GM11168 (cell line): Measurements from ENCODE around the gene CD99.

Source experiments
- in situ Hi-C: fragments of 300-500 bp; cut with MboI; formaldehyde crosslinking; loops from one replicate; pipeline ENCODE4 v1.12.0; 2022; ENCODE audit warnings: low sequenced_read_pairs; ENCODE audit not compliant: unreplicated experiment

Gene CD99, protein sequence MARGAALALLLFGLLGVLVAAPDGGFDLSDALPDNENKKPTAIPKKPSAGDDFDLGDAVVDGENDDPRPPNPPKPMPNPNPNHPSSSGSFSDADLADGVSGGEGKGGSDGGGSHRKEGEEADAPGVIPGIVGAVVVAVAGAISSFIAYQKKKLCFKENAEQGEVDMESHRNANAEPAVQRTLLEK

DNA sequence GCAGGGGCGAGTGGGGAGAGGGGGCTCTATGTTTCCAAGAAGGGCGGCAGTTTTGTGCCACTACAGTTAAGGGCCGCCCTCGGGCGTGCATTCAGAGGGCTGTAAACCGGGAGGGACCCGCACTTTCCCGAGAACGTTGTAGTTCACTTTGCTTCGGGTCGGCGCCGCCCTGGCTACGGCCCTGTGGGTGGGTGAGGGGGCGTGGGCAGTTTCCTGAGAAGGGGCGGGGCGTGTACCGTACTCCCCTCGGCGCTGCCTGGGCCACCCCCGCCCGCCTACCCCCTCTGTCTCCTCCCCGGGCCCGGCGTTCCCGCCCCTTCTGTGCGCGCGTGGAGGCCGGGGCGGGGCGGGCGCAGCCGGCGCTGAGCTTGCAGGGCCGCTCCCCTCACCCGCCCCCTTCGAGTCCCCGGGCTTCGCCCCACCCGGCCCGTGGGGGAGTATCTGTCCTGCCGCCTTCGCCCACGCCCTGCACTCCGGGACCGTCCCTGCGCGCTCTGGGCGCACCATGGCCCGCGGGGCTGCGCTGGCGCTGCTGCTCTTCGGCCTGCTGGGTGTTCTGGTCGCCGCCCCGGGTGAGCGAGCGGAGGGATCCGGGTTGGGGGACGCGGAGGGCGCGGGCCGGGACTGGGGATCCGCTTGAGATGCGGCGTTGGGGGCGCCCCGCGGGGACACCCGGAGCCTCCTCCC, at the start of gene CD99:
CD99 (plus strand) TSS at position 440 of the 687 bp plus-strand sequence; CDS start at position 506, 66 bp downstream.
- in situ Hi-C loops = no loop called here

DNA sequence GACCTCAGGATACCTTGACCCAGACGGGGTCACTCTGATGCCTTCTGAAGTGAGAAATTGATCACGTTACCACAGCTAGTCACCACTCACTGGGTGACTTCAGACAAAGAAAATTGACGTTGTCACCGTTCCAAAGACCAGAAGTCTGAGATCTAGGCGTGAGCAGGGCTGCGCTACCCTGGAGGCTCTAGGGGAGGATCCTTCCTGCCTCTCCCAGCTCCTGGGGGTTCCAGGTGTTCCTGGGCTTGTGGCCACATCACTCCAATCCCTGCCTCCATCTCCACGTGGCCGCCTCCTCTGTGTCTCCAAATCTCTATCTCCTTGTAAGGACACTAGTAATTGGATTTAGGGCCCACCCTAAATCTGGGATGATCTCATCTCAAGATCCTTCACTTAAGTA, 48.9 kb upstream of the CD99 start:
- in situ Hi-C loops = loop anchor here (10.0 kb wide), 1 partner anchor 173 kb away; no protein-coding TSS in a partner anchor

DNA sequence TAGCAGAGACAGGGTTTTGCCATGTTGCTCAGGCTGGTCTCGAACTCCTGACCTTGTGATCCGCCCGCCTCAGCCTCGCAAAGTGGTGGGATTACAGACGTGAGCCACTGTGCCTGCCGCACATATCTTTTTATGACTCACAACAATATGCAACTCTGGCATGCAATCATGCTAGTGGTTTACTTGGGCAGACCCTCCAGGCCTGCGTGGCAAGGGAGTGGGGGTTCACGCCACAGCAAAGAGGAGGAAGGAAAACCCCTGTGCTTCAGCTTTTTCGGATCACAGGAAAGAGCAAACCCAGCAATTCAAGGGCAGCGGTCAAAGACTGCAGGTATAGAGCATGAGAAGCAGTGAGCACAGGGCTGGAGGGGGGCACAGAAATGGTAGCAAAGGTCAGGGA, 48.3 kb upstream of the CD99 start:
- in situ Hi-C loops = loop anchor here (10.0 kb wide), 1 partner anchor 172 kb away; no protein-coding TSS in a partner anchor

DNA sequence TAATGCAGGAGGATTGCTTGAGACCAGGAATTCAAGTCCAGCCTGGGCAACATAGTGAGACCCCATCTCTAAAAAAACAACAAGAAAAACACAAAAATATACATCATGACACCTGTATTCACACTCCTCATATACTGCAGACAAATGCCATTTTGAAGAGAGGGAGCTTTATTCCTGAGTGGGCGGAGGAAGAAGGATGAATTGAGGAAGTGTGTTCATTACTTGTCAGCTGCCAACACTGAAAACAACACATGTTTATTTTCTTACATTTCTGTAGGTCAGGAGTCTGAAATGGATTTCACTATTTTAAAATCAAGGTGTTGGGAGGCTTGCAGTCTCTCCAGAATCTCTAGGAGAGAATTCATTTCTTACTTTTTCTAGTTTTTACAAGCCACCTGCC, 47.2 kb upstream of the CD99 start:
- in situ Hi-C loops = loop anchor here (10.0 kb wide), 1 partner anchor 171 kb away; no protein-coding TSS in a partner anchor

DNA sequence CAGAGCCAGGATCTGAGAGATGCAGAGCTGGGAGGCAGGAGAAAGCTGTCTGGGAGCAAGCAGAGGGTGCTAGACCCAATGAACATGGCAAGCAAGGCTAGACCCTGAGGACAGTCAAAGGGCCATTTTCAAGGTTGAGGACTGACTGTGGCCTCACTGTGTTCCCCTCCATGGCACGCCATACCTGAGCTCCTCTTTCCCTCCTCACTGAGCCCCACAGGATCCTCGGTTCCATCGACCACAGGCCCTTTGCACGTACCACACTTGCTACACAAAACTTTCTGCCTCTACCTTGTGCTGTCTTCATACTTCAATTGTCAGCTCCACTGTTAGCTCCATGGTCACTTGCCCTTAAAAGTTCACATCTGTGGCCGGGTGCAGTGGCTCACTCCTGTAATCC, 45.5 kb upstream of the CD99 start:
- in situ Hi-C loops = loop anchor here (10.0 kb wide), 1 partner anchor 169 kb away; no protein-coding TSS in a partner anchor

DNA sequence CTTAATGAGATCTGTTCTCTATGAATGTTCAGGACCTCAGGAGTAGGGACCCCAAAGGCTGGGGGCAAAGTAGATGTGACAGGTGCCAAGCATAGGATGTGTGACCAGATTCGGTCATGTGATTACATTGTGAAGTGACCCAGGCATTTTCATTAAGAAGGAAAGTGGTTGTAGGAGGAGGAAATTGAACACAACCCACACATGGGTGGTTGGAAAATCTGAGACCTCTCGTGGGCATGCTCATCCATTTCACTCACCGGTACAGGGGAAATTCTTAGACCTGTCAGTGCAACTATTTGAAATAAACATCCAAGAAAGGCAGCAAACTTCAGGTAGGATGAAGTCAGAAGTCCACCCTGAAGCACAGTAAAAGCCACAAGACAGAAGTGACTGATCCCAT, 43.5 kb upstream of the CD99 start:
- in situ Hi-C loops = loop anchor here (10.0 kb wide), 1 partner anchor 167 kb away; no protein-coding TSS in a partner anchor

DNA sequence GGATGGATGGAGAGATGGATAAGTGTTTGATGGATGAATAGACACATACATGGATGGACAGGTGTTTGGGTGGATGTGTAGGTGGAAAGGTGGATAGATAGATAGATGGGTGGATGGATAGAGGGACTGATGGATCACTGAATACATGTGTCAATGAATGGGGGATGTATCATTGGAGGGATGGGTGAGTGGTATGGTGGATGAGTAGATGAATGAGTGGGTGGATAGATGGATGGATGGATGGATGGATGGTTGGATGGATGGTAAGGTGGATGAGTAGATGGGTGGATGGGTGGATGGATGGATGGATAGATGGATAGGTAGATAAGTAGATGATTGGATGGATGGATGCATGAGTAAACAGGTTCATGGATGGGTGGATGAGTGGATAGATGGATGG, 41.1 kb upstream of the CD99 start:
- in situ Hi-C loops = no loop called here

DNA sequence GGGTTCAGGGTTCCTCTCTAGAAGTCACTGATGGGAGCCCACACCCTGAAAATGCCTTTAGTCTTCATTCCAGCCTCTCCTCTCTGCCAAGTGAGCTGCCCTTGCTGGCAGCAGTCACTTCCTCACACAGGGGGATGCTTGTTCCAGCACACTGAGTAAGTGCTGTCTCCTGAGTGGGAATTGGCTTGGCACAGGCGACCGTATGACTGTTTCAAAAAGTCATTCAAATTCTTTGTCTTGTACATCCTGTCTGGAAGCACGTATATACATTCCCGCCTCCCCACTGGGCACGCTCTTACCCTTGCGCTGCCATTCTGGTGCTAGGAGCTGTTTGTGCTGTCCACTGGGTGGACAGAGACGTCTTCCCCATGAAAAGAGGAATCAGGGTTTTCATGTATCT, 40.2 kb upstream of the CD99 start:
- in situ Hi-C loops = no loop called here

DNA sequence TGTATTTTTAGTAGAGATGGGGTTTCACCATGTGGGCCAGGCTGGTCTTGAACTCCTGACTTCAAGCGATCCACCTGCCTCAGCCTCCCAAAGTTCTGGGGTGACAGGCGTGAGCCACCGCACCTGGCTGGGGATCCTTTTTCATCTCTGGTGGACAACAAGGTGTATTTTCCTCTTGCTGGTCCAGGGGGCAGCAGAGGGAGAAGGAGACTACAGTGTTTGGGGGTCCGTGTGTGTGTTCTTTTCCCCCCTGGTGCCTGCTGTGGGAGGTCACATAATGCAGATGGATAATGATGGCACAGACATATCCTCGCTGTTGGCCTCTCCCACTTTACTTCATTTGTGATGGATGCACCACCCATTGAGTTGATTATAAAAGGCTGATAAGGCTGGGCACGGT, 39.0 kb upstream of the CD99 start:
- in situ Hi-C loops = no loop called here

DNA sequence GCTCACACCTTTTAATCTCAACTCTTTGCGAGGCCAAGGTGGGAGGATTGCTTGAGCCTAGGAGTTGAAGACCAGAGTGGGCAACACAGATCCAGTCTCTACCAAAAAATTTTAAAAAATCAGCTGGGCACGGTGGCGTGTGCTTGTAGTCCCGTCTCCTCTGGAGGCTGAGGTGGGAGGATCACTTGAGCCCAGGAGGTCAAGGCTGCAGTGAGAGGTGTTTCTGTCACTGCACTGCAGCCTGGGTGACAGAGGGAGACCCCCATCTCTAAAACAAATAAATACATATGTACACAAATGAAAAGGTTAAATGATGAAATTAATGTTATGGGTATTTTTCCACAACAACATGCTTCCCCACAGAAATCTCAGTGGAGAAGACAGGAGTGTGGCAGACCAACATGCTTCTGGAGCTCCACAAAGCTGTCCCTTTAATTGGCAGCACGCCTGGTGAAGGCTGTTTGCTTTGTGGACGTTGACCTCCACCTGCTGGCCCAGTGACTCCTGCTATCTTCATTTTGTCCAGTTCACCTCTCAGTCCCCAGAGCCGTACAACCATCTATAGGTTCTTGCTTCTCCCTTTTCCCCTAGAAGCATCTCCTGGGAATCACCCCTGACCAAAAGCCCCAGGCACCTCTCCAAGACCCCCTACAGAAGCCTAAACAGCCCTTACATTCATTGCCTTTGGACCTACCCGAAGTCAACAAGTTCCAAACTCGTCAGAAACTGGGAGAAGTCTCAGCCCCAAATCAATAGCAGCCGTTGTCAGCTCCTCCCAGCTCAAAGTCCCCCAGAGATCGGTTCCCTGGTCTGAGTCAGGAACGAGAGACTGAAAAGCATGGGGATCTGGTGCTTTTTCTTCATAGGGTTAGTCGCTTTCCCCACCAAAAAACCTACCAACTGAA, 36.4 kb upstream of the CD99 start:
- in situ Hi-C loops = no loop called here

DNA sequence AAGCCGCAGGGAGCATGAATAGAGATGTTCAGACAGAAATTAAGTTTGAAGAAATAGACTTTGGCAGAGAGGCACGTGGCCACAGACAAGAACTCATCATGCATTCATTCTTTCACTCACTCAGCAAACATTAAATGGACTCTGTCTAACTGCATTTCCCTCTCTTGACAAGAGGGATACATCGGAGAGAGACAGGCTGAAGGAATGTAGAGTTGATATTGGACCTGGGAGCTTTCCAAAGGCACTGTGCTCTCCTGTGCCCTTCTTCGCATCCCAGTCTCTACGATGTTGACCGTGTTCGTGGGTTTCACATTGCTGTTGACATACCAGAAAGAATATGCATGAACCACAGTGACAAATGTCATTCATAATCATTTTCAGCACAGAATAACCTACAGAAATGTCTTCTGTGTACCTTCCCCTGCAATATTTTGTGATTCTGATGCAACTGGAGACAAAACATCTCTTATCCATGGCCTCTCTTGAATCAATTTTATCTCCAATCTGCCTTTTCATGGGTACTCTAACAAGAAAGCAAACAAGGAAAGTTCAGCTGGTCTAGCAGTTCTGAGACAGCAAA, 34.7 kb upstream of the CD99 start:
- in situ Hi-C loops = no loop called here

DNA sequence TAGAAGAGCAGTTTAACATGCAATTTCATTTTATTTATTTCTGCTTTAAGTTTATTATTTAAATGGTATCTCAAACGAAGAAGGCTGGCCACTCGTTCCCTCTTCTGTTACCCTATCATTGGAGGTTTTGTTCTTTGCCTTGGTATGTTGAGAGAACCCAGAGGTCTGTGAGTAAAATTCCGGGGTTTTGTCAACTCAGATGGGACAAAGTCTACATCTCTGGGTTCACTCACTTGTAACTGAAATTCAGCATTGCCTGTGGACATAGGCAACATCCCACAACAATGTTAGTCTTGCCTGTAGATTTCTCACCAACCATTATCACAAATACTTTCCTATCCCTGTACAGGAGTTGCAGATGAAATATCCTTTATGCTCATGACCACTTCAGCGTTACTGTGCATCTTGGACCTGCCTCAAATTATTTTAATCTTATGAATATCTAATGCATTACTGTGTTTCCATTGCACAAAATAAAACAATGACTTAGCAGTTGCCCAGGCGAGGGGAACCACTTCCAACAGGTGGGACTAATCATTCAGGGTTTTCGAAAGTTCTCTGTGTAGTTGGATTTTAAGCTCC, 33.5 kb upstream of the CD99 start:
- in situ Hi-C loops = no loop called here

DNA sequence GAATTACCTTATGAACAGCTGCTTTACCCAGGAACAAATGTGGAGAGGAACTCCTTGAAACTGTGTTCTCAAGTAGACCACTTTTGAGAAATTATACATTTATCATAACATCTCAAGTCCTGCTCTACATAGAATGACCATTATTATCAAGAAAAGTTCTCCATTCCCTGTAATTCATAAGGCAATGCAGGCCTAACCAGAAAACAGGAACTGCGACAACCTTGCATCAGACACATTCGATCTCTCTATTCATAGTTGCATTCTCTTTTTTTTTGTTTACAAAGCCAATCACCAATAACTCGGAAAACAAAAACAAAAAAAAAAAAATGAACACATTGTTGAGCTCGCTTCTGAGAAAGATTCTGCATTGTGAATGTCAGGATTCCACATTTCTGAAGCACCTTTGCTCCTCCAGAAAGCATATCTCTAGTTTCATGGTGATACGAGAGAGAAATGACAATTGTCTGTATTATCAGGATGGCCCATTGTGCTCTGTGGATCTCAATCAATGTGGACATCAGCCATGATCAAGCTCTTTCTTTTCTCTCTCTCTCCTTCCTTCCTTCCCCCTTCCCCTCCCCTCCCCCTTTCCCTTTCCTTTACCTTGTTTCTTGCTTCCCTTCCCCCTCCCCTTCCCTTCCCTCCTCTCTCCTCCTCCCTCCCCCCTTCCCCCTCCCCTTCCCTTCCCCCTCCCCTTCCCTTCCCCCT, 32.4 kb upstream of the CD99 start:
- in situ Hi-C loops = no loop called here

DNA sequence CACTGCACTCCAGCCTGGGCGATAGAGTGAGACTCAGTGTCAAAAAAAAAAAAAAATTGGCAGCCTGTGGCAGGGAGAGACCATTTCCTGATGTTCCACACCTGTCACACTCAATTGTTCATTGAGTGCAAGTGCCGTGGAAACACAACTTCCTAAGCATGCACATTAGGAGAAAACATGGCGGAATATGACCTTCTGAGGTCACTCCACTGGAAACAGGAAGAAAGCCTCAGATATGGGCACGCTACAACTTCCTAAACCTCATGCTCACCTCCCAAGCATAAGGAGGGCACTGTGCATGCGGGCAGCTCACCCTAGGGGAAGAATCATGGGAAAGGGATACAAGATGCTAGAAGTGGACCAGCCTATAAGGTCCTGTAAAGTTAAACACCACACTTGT, 28.5 kb upstream of the CD99 start:
- in situ Hi-C loops = no loop called here

DNA sequence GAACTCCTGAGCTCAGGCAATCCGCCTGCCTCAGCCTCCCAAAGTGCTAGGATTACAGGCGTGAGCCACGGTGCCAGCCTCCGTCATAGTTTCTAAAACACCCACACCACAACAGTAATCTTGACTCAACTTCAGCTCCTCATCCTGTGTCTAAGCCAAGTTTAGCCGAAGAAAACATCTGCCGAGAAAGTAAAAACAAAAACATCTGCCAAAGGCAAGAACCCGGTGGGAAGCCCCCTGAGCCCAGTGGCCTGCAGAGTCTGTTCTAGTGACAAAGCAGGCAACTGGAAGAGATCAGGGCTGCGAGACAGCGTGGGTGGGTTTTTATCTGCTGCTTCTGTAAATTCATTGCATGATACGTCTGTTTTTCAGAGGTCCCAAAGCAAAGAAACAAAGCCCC, 26.6 kb upstream of the CD99 start:
- in situ Hi-C loops = no loop called here

DNA sequence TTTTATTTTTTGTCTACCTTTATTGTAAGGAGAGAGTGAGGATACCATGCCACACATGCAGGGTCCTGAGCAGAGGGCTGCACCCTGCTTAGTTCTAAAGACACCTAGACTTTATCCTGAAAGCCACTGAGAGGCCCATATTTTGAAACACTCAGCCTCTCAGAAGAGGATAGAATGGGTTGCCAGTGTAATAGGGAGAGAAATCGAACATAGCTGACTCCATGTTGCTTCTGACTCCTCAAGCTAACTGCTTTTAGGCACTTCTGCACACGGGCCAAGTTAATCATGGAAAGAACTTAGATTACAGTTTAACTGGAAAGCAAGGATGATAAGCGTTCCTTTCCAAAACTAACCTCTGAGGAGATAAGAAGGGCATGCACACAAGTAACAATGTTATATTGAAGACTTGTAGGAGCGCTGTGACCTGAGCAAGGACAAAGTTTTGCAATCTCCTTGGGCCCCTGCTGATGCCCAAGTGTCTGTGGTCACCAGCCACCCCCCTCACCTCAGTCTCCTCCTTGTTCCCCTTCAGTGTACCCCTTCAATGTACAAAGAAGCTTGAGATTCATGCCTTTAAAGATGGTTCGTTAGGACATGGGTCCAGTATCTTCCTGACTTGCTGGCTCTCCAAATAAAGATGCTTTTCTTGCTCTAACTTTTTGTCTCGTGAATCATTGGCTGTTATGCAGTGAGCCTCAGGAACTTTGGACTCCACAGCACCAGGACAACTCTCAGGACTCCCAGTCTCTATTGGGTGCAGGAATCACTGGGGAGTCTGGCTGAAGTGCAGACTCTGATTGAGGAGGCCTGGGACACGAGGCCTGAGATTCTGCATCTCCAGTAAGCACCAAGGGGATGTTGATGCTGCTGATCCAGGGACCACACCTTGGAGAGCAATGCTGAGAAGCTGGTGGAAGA, 25.4 kb upstream of the CD99 start:
- in situ Hi-C loops = no loop called here

DNA sequence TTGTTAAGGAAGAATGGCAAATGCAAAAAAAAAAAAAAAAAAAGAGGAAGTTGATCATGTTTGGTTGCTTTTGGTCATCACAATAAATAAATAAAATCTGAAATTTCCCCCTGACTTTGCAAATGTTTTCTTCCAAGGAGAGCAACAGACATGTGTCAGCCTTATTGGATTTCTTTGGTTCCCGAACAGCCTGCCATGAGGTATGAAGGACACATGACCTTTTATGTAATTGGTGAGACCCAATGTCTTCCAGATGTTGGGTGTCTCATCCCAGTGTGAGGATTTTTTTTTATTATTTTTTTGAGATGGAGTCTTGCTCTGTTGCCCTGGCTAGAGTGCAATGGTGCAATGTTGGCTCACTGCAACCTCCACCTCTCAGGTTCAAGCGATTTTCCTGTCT, 24.6 kb upstream of the CD99 start:
- in situ Hi-C loops = no loop called here

DNA sequence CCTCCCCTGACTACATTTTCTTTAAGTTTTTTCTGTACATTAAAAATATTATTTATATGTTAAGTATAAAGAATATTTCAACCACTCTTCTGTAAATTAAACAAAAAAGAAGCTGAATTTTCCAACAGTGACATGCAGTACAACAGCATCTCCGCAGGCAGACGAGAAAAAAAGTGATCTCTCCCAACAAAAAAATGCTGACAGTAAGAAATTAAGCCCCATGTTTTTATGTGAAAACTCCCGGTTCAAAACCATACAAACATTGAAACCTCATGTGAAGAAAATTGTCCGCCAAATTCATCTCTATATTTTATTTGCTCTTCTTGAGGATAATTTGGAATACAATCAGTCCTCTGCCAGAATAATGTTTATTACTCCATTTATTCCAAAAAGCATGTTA, 20.1 kb upstream of the CD99 start:
- in situ Hi-C loops = no loop called here

DNA sequence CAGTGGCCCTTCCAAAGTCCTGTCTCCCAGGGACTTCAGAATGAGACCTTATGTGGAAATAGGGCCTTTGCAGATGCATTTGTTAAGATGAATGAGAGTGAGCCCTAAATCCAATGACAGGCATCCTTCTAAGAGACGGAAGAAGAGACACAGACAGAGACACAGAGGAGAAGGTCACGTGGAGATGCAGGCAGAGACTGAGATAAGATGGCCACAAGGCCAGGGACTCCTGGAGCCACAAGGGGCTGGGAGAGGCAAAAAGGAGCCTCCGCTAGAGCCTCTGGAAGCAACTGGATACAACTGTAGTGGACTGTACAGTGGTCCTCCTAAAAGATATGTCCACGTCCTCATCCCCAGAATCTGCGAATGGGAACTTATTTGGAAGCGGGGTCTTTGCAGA, 19.0 kb upstream of the CD99 start:
- in situ Hi-C loops = no loop called here
